Neural cell (in vitro differentiated cells): ENCODE data around the gene SFXN1.

ENCODE experiments used
- EZH2 ChIP-seq: fragments of 200-600, 300-800 bp; shearing (Covaris generic), sonication (generic); IDR thresholded peaks from 2 replicates; pipeline ENCODE4 v1.6.1; 2014; ENCODE audit warnings: antibody characterized with exemption, low read length, borderline replicate concordance, mild to moderate bottlenecking; ENCODE audit not compliant: insufficient read depth, poor library complexity, severe bottlenecking
- POLR2AphosphoS5 ChIP-seq: IDR thresholded peaks from 2 replicates; pipeline ENCODE4 v1.6.1; 2012
- TAF1 ChIP-seq: IDR thresholded peaks from 2 replicates; pipeline ENCODE4 v1.6.1; 2012; ENCODE audit warnings: low read depth

DNA sequence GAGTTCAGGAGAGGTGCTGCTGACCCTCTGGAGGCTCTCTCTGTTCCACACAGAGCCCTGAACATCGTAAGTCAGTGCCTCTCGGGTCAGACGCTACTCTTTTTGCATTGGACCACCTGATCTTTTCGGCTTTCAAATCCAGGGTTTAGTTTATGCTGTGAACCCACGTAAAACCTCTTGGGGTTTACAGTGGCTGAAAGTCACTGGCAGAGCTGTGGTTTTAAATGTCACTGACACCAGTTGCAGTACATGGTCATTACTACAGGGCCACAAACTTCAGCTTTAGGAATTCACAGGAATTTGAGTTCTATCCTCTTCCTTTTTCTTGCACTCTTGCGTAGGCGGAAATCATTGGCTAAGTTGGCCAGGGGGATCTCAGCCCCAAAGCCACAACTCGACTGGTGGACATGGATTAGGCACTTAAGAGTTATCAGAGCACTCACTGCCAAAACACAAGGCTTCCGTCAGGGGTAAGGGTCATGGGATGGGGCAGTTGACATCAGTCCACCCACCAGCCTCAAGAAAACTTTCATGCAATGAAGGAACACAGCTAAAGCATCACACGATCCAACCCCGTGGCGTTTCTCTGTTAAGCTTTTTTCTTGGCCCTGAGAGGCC lies 76.9 kb downstream of the SFXN1 start:
- no peak for TF ChIP-seq TAF1
- TF ChIP-seq EZH2, result no peak
- no peak for TF ChIP-seq POLR2AphosphoS5
